K562 (cell line): ENCODE measurements around the gene SLC18B1. TPM values are rescaled to one million over a fixed set of nuclear protein-coding genes. Genes with fewer than 3 reads are reported as not detected.
A peak's percentile ranks its signal among the peaks of the same experiment; 100 is the strongest.

Experiments
- ATAC-seq: fragments of 200-7000 bp; cut with Tn5 transposase; 3 replicates; pipeline ENCODE4 v1.9.1; 2020; ENCODE audit warnings: moderate library complexity
- BruUV-seq: library from RNA; stranded (reverse); fragments of 400-500 nt; replicated peaks from 2 replicates; lab custom pipeline; 2021; lab: Mats Ljungman, UMichigan
- CTCF ChIA-PET: fragments of 300-600 bp; formaldehyde crosslinking; extraction: SDS; loops from one replicate; lab custom pipeline; 2021; ENCODE audit warnings: low intra/inter-chr PET ratio; lab: Yijun Ruan, JAX
- POLR2A ChIA-PET: fragments of 300-600, 350-650 bp; sonication (Branson Sonifier 250); formaldehyde crosslinking; extraction: SDS; loops from one replicate; lab custom pipeline; 2021; ENCODE audit warnings: antibody characterized with exemption, inconsistent platforms; lab: Yijun Ruan, JAX
- DNase-seq, 4 experiments: peaks; one replicate each; pipeline versions ENCODE4 v3.0.0 to v3.0.0-alpha.2; 2011 to 2018; ENCODE audit warnings: low spot score in 3 of 4, mixed read lengths in 3 of 4; ENCODE audit errors: extremely low read depth in 1 of 4
- FAIRE-seq: peaks from 2 replicates; lab custom pipeline; 2011; peaks lifted over from hg19 to GRCh38; lab: Jason Lieb, UNC
- H2AFZ ChIP-seq: 2 replicates; pipeline ENCODE4 v1.6.0; 2011; ENCODE audit warnings: low read depth, low read length, control low read depth, inconsistent platforms
- H3K27ac ChIP-seq: fragments of 200-600 bp; 3 replicates; pipeline ENCODE4 v1.8.0; 2011; ENCODE audit warnings: low read depth, mild to moderate bottlenecking, control low read depth, inconsistent platforms, low read length, moderate library complexity, mixed read lengths; ENCODE audit errors: extremely low read depth
- H3K27me3 ChIP-seq, 2 experiments: fragments of 300-600 bp in 1 of 2; 2 replicates in 1 of 2; 3 replicates in 1 of 2; pipeline versions ENCODE4 v1.6.0 to v1.8.0; 2011; ENCODE audit warnings: inconsistent platforms in 2 of 2, low read length in 2 of 2, mild to moderate bottlenecking in 1 of 2, mixed read lengths in 1 of 2, moderate library complexity in 1 of 2; ENCODE audit not compliant: control insufficient read depth in 2 of 2, insufficient read depth in 2 of 2
- H3K36me3 ChIP-seq: fragments of 300-600 bp; 3 replicates; pipeline ENCODE4 v1.8.0; 2011; ENCODE audit warnings: mild to moderate bottlenecking, low read length, inconsistent platforms; ENCODE audit not compliant: control insufficient read depth, insufficient read depth
- H3K4me1 ChIP-seq, 2 experiments: fragments of 200-600 bp in 1 of 2; replicated peaks in 1 of 2; 2 replicates in 1 of 2; 3 replicates in 1 of 2; pipeline versions ENCODE4 v1.5.1 to v1.8.0; 2011; ENCODE audit warnings: inconsistent platforms in 2 of 2, low read length in 2 of 2, mild to moderate bottlenecking in 1 of 2, mixed read lengths in 1 of 2, moderate library complexity in 1 of 2; ENCODE audit not compliant: control insufficient read depth in 2 of 2, insufficient read depth in 2 of 2
- H3K4me2 ChIP-seq: 2 replicates; pipeline ENCODE4 v1.6.1; 2011; ENCODE audit warnings: low read length, control low read depth, inconsistent platforms, mixed read lengths; ENCODE audit not compliant: insufficient read depth
- H3K4me3 ChIP-seq: fragments of 200-600 bp; sonication (generic), shearing (Covaris generic); 2 replicates; pipeline ENCODE4 v1.5.1; 2016; ENCODE audit warnings: control low read depth, inconsistent platforms
- H3K79me2 ChIP-seq: fragments of 200-600 bp; 3 replicates; pipeline ENCODE4 v1.8.0; 2011; ENCODE audit warnings: low read length, inconsistent platforms; ENCODE audit not compliant: control insufficient read depth, insufficient read depth
- H3K9ac ChIP-seq, 2 experiments: 2 replicates each; pipeline versions ENCODE4 v1.6.0 to v1.6.1; 2011; ENCODE audit warnings: low read depth in 2 of 2, low read length in 2 of 2, control low read depth in 1 of 2, inconsistent platforms in 1 of 2, mild to moderate bottlenecking in 1 of 2, mixed read lengths in 1 of 2; ENCODE audit not compliant: insufficient read depth in 1 of 2
- H3K9me1 ChIP-seq: one replicate; pipeline ENCODE4 v1.6.0; 2011; ENCODE audit warnings: inconsistent platforms, mild to moderate bottlenecking, low read length, moderate library complexity; ENCODE audit not compliant: control insufficient read depth, insufficient read depth
- H3K9me3 ChIP-seq: replicated peaks from 2 replicates; pipeline ENCODE4 v1.5.1; 2011; ENCODE audit warnings: low read depth, low read length, inconsistent platforms; ENCODE audit not compliant: control insufficient read depth, insufficient read depth
- H4K20me1 ChIP-seq: replicated peaks from 2 replicates; pipeline ENCODE4 v1.6.1; 2011; ENCODE audit warnings: low read length, inconsistent platforms, mixed read lengths; ENCODE audit not compliant: control insufficient read depth, insufficient read depth
- CEBPB ChIP-seq: fragments of 450-650 bp; IDR thresholded peaks from 2 replicates; pipeline ENCODE4 v1.6.1; 2016; ENCODE audit warnings: missing genetic modification characterization, missing compliant biosample characterization
- CEBPG ChIP-seq, 3 experiments: fragments of 200-800 bp in 1 of 3; sonication (Bioruptor generic) in 1 of 3; sonication (generic) in 1 of 3; formaldehyde crosslinking in 1 of 3; IDR thresholded peaks in 2 of 3; conservative IDR thresholded peaks in 1 of 3; 2 replicates each; pipeline versions ENCODE4 v1.6.1 to v1.8.0; 2016 to 2022; ENCODE audit warnings: missing compliant biosample characterization in 2 of 3, missing genetic modification characterization in 2 of 3, mild to moderate bottlenecking in 1 of 3, missing genetic modification reagents in 1 of 3
- GATA2 ChIP-seq: sonication (generic); formaldehyde crosslinking; IDR thresholded peaks from 2 replicates; pipeline ENCODE4 v1.4.0; 2020; ENCODE audit warnings: mild to moderate bottlenecking, missing genetic modification reagents
- SPI1 ChIP-seq: IDR thresholded peaks from 2 replicates; pipeline ENCODE4 v1.6.1; 2011; ENCODE audit warnings: low read depth, low read length, control low read depth, borderline replicate concordance
- WGBS: fragments of 100-300 bp; shearing (Covaris generic); methylation state at CpG from one replicate; pipeline ENCODE4 v1.1.6; 2016; ENCODE audit warnings: low coverage, mixed read lengths; ENCODE audit not compliant: insufficient coverage; ENCODE audit errors: missing lambda C conversion rate; 5-methylcytosine and 5-hydroxymethylcytosine counted together
- in situ Hi-C: fragments of 300-500 bp; cut with MboI; formaldehyde crosslinking; loops from 4 replicates; pipeline ENCODE4 v1.15.0; 2018; ENCODE audit warnings: inconsistent platforms, mixed read lengths
- intact Hi-C: fragments of 100-400 bp; cut with micrococcal nuclease; formaldehyde crosslinking; loops from 2 replicates; pipeline ENCODE4 v1.14.2; 2022
- polyA plus RNA-seq, 8 experiments: library from polyadenylated mRNA; depleted of rRNA in 4 of 8; stranded (reverse) in 5 of 8; unstranded in 3 of 8; fragments of >200 nt; fragmentation: Nextera tagmentation in 2 of 8; fragmentation: Illumina TruSeq in 1 of 8; extraction: Ambion mirVana in 2 of 8; extraction: Trizol in 1 of 8; gene quantifications; 2 replicates each; pipeline versions ENCODE4 v1.2.1 to v1.2.3, GENCODE V29; 2011 to 2014; ENCODE audit warnings: inconsistent platforms in 1 of 8, missing spikeins in 1 of 8
- total RNA-seq, 7 experiments: library from RNA; depleted of rRNA in 6 of 7; stranded (reverse); fragments of >200 nt in 6 of 7; fragmentation: Illumina TruSeq in 2 of 7; extraction: Trizol in 2 of 7; gene quantifications; 2 replicates each; pipeline versions ENCODE4 v1.2.1 to v1.2.3, GENCODE V29; 2011 to 2021; ENCODE audit warnings: low replicate concordance in 1 of 7
- TF ChIP-seq, protein P1 (sequence below), 2 experiments: fragments of 450-650 bp in 1 of 2; sonication (generic) in 1 of 2; formaldehyde crosslinking; conservative IDR thresholded peaks; 2 replicates each; pipeline versions ENCODE4 v1.4.0 to v1.8.1; 2020 to 2022; ENCODE audit warnings: mild to moderate bottlenecking in 1 of 2, missing genetic modification reagents in 1 of 2
- TF ChIP-seq, protein P2 (sequence below): fragments of 250-450 bp; sonication (Bioruptor Pico); IDR thresholded peaks from 2 replicates; pipeline ENCODE4 v1.8.0; 2021; ENCODE audit warnings: mild to moderate bottlenecking, moderate library complexity
- TF ChIP-seq, protein P3 (sequence below): fragments of 250-450 bp; sonication (Bioruptor Pico); IDR thresholded peaks from 2 replicates; pipeline ENCODE4 v1.6.1; 2021; ENCODE audit warnings: mild to moderate bottlenecking
- TF ChIP-seq, protein P4 (sequence below), 3 experiments: IDR thresholded peaks in 2 of 3; conservative IDR thresholded peaks in 1 of 3; 2 replicates each; pipeline ENCODE4 v1.5.1; 2011 to 2012; ENCODE audit warnings: low read length in 3 of 3, mild to moderate bottlenecking in 3 of 3, control low read depth in 2 of 3, improper control_type of control experiment in 1 of 3, inconsistent platforms in 1 of 3, low read depth in 1 of 3, mixed read lengths in 1 of 3, moderate library complexity in 1 of 3; ENCODE audit not compliant: insufficient read depth in 2 of 3

Gene SLC18B1
- total and polyA plus RNA-seq, 9 of the 15 experiments (the other 6 are each of a cell fraction or from before 2014, with no cell fraction given): 10.4 to 49.1 (median 32.0) TPM

DNA sequence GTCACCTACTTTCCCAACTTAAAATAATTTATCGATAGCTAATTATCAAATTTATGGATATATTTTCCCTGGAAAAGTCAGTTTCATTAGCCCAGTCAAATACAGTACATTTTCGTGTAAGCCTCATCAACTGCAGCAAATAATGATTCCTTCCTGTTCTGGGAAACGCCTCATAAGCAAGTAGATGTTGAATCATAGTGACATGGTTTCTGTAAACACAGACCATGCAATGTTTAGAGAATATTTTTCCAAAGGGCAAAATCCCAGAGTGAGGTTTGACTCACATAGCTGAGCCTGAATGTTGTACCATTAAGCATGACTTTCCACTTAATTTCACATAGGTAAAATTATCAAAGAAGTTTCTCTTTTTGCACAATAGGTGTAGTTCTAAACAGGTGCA lies 67.9 kb downstream of the SLC18B1 start (continued):
- TF ChIP-seq GATA2 (no peak), SPI1 (no peak)
- TF ChIP-seq, protein P1, sequence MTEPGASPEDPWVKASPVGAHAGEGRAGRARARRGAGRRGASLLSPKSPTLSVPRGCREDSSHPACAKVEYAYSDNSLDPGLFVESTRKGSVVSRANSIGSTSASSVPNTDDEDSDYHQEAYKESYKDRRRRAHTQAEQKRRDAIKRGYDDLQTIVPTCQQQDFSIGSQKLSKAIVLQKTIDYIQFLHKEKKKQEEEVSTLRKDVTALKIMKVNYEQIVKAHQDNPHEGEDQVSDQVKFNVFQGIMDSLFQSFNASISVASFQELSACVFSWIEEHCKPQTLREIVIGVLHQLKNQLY (CRISPR knock-in tag; conservative IDR thresholded peaks at IDR 0.05): no peak
- TF ChIP-seq, protein P2, sequence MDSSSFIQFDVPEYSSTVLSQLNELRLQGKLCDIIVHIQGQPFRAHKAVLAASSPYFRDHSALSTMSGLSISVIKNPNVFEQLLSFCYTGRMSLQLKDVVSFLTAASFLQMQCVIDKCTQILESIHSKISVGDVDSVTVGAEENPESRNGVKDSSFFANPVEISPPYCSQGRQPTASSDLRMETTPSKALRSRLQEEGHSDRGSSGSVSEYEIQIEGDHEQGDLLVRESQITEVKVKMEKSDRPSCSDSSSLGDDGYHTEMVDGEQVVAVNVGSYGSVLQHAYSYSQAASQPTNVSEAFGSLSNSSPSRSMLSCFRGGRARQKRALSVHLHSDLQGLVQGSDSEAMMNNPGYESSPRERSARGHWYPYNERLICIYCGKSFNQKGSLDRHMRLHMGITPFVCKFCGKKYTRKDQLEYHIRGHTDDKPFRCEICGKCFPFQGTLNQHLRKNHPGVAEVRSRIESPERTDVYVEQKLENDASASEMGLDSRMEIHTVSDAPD: no peak
- TF ChIP-seq, protein P3, sequence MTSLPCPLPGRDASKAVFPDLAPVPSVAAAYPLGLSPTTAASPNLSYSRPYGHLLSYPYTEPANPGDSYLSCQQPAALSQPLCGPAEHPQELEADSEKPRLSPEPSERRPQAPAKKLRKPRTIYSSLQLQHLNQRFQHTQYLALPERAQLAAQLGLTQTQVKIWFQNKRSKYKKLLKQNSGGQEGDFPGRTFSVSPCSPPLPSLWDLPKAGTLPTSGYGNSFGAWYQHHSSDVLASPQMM (CRISPR knock-in tag): no peak
- TF ChIP-seq, all 486 proteins: peak for 0

DNA sequence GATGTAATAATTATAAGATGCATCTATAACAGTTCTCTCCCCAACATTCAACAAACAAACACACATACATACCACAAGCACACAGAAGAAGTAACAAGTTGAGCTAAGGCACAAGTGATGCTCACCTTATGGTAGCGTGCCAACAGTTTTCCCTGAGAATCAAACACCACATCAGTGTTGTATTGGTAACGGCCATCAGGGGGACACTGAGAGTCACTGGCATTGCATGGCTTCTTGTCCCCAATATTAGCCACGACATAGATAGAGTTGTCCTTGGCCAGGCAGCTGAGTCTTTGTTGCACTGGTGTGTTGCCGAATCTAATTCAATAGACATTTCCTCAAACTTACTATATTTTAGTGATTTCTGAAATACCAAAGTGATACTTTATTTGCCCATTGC lies 69.8 kb downstream of the SLC18B1 start:
- H3K79me2 ChIP-seq: no peaks in the 10 kb centered on the region
- no peak overlapping the region for H3K4me2 ChIP-seq
- no peaks in the 10 kb centered on the region for H3K4me1 ChIP-seq
- TF ChIP-seq, protein P4, sequence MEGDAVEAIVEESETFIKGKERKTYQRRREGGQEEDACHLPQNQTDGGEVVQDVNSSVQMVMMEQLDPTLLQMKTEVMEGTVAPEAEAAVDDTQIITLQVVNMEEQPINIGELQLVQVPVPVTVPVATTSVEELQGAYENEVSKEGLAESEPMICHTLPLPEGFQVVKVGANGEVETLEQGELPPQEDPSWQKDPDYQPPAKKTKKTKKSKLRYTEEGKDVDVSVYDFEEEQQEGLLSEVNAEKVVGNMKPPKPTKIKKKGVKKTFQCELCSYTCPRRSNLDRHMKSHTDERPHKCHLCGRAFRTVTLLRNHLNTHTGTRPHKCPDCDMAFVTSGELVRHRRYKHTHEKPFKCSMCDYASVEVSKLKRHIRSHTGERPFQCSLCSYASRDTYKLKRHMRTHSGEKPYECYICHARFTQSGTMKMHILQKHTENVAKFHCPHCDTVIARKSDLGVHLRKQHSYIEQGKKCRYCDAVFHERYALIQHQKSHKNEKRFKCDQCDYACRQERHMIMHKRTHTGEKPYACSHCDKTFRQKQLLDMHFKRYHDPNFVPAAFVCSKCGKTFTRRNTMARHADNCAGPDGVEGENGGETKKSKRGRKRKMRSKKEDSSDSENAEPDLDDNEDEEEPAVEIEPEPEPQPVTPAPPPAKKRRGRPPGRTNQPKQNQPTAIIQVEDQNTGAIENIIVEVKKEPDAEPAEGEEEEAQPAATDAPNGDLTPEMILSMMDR (IDR thresholded peaks at IDR 0.05 in 2 of 3, conservative IDR thresholded peaks at IDR 0.05 in 1 of 3; ENCODE audit: insufficient read depth in 2 of 3, low read depth in 1 of 3, low read length in 3 of 3): peak; percentile 29 to 38 (median 29); a peak in 4 of 6 replicates
- TF ChIP-seq CEBPB (tag) (0 out of 2 replicates have a peak, but pooled peaks have one; percentile 24), CEBPG (CRISPR knock-in tag; IDR thresholded peaks at IDR 0.05) (no peak), CEBPG (tag; conservative IDR thresholded peaks at IDR 0.05 in 1 of 2, IDR thresholded peaks at IDR 0.05 in 1 of 2) (no peak)
- POLR2A ChIA-PET: no interaction called here
- 0% methylated on average over 4 of the region's 4 CpGs for WGBS
- in situ Hi-C loops (no loop called here), intact Hi-C loops (no loop called here)
- no peaks in the 10 kb centered on the region for H3K9me3 ChIP-seq
- H4K20me1 ChIP-seq: no peaks in the 10 kb centered on the region
- no peak overlapping the region for H3K4me3 ChIP-seq
- no peak overlapping the region for H2AFZ ChIP-seq
- peak; percentile 79 for ATAC-seq
- H3K9ac ChIP-seq: no peak overlapping the region
- FAIRE-seq: peak; percentile 67
- peak in 1 of 4 experiments; percentile 15 for DNase-seq
- no TSS peak for BruUV-seq
- peaks cover 3 to 9% of the 10 kb centered on the region in 2 experiments; a peak in 4 of 5 replicates for H3K27me3 ChIP-seq
- no peak overlapping the region for H3K27ac ChIP-seq
- H3K36me3 ChIP-seq: no peaks in the 10 kb centered on the region
- CTCF ChIA-PET: interaction anchor here (0.6 kb wide), 1 partner anchor 60 kb away, joined by 3 read pairs; no protein-coding TSS in a partner anchor
- H3K9me1 ChIP-seq: no peaks in the 10 kb centered on the region
